ENCODE measurements around the gene EFCAB6.

Gene EFCAB6

DNA sequence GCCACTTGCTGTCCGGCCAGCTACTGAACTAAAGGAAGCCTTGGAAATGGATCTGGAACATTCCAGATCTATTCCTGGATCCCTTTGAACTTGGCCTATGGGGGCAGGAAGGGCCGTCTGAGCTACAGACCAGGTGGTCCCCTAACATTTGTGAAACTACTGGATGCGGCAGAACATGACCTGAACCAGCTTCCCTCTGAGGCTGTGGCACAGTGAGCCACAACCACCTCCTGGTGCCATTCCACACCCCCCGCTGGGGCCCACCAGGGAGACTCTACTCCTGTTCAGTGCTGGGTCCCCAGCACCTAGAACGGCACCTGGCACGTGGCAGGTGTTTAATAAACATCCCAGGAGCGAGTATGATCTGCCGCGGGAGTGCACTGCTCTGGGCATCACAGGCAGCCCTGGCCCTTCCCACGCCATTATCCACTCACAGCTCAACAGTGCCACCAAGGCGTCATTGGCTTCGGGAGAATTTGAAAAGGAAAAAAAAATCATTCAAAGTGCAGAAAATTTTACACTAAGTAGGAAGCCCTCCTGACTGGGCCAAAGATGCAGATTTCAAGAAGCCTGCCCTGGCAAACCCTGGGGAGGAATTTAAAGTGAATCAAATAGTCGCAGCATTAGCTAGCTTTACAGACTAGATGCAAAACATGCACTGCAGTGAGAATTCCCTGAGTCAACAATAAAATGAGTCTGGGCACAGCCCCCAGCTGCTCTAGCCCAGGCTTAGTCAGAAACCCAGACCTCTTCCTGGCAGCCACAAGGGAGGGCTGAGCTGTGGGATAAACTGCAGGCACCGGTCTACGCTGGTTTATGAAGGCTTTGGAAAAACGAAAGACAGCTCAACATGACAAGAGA is 14.3 kb upstream of the EFCAB6 start:
- TF ChIP-seq, protein P1, sequence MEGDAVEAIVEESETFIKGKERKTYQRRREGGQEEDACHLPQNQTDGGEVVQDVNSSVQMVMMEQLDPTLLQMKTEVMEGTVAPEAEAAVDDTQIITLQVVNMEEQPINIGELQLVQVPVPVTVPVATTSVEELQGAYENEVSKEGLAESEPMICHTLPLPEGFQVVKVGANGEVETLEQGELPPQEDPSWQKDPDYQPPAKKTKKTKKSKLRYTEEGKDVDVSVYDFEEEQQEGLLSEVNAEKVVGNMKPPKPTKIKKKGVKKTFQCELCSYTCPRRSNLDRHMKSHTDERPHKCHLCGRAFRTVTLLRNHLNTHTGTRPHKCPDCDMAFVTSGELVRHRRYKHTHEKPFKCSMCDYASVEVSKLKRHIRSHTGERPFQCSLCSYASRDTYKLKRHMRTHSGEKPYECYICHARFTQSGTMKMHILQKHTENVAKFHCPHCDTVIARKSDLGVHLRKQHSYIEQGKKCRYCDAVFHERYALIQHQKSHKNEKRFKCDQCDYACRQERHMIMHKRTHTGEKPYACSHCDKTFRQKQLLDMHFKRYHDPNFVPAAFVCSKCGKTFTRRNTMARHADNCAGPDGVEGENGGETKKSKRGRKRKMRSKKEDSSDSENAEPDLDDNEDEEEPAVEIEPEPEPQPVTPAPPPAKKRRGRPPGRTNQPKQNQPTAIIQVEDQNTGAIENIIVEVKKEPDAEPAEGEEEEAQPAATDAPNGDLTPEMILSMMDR (IDR thresholded peaks at IDR 0.05; ENCODE audit: low read depth, low read length) = no peak
- no peak overlapping the region for H3K4me3 ChIP-seq (replicated peaks in 1 of 2; ENCODE audit: low read depth in 2 of 2, low read length in 2 of 2)
- peak; percentile 39 to 62 for DNase-seq (ENCODE audit: low read depth in 2 of 2)

- DNase-seq (ENCODE audit: low read depth in 2 of 2) = no peak
- TF ChIP-seq, protein P1 (IDR thresholded peaks at IDR 0.05; ENCODE audit: low read depth, low read length) = no peak
- H3K4me3 ChIP-seq (replicated peaks in 1 of 2; ENCODE audit: low read depth in 2 of 2, low read length in 2 of 2) = no peak overlapping the region
Measured at GRCh38 chr22:43825651-43826050, 13.5 kb upstream of the EFCAB6 start.

DNA sequence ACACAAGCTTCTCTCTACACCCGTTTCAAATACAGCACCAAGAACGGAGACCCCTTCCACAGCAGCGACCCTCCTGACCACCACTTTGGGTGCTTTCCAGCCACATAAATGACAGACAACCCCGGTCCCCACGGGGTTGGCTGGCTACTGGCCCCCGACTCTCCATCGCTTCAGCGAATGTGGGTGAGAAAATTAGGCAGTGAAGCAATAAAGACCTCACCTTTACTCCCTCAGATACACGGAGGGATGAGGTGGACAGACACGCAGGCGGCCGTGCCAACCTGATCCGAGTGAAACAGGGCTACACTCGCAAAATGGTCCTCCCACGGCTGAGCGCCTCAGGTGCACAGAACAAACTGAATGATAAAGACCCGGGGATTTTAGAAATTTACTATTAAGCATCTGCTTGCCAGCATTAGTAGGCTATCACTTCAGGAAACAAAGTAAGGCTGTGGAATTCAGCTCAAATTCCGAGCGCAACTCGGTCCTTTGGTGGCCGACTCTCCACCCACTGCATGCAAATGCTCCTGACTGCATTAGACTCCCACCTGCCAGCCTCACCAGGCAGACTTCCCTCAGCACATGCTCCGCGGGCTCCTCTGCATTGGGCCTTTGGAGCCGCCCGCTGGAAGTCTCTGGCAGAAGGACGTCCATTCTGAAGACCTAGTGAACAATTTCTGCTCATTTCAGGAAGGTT is 12.8 kb upstream of the EFCAB6 start:
- TF ChIP-seq, protein P1 (IDR thresholded peaks at IDR 0.05; ENCODE audit: low read depth, low read length) = no peak
- no peak for DNase-seq (ENCODE audit: low read depth in 2 of 2)
- H3K4me3 ChIP-seq (replicated peaks in 1 of 2; ENCODE audit: low read depth in 2 of 2, low read length in 2 of 2) = no peak overlapping the region

- TF ChIP-seq, protein P1 (IDR thresholded peaks at IDR 0.05; ENCODE audit: low read depth, low read length) = no peak
- no peak overlapping the region for H3K4me3 ChIP-seq (replicated peaks in 1 of 2; ENCODE audit: low read depth in 2 of 2, low read length in 2 of 2)
- DNase-seq (ENCODE audit: low read depth in 2 of 2) = no peak
Measured at GRCh38 chr22:43823911-43824665, 12.0 kb upstream of the EFCAB6 start.

GRCh38 chr22:43823353-43823908 is 11.3 kb upstream of the EFCAB6 start:
- TF ChIP-seq, protein P1 (IDR thresholded peaks at IDR 0.05; ENCODE audit: low read depth, low read length) = no peak
- no peak overlapping the region for H3K4me3 ChIP-seq (replicated peaks in 1 of 2; ENCODE audit: low read depth in 2 of 2, low read length in 2 of 2)
- no peak for DNase-seq (ENCODE audit: low read depth in 2 of 2)

- no peak overlapping the region for H3K4me3 ChIP-seq (replicated peaks in 1 of 2; ENCODE audit: low read depth in 2 of 2, low read length in 2 of 2)
- no peak for DNase-seq (ENCODE audit: low read depth in 2 of 2)
- TF ChIP-seq, protein P1 (IDR thresholded peaks at IDR 0.05; ENCODE audit: low read depth, low read length) = no peak
Measured at GRCh38 chr22:43821606-43822425, 9.7 kb upstream of the EFCAB6 start.

Measured in cardiac fibroblast (primary cell).